ENCODE results near the gene ASIC4.

ASIC4 gene

DNA sequence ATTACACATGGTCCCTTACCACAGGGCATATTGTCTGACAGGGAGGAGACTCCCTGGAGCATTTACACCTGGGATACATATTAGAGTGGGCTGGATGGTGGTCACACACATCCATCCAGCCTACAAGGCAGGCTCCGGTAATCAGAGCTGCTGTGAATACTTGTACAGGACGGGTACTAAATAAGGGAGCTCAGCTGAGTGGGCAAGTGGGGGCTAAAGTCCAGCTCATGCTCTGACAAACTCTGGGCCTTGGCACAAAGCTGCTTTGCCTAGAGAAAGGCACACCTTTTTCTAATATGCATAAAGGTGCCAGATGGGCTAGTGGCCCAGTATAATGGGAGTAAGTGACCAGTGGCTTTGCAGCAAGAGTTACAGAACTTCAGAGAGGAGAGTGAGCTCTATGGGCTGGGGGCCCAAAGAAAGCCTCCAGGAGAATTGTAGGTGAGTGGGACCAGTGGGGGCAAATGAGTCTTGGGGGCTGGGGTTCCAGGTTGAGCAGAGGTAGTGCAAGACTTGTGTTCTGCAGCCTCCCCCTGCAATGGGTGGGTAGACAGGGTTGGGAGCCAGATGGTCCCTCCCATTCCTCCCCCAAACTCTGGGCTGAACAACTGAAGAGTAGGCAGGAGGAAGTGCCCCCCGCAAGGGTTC, 31.1 kb downstream of the ASIC4 start:
- TF ChIP-seq, protein P1, sequence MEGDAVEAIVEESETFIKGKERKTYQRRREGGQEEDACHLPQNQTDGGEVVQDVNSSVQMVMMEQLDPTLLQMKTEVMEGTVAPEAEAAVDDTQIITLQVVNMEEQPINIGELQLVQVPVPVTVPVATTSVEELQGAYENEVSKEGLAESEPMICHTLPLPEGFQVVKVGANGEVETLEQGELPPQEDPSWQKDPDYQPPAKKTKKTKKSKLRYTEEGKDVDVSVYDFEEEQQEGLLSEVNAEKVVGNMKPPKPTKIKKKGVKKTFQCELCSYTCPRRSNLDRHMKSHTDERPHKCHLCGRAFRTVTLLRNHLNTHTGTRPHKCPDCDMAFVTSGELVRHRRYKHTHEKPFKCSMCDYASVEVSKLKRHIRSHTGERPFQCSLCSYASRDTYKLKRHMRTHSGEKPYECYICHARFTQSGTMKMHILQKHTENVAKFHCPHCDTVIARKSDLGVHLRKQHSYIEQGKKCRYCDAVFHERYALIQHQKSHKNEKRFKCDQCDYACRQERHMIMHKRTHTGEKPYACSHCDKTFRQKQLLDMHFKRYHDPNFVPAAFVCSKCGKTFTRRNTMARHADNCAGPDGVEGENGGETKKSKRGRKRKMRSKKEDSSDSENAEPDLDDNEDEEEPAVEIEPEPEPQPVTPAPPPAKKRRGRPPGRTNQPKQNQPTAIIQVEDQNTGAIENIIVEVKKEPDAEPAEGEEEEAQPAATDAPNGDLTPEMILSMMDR (IDR thresholded peaks at IDR 0.05; ENCODE audit: insufficient read depth, low read depth, low read length, missing control alignments) = no peak
- no peak overlapping the region for H3K4me3 ChIP-seq (ENCODE audit: low read depth, low read length)
- DNase-seq (ENCODE audit: low read depth) = no peak

DNA sequence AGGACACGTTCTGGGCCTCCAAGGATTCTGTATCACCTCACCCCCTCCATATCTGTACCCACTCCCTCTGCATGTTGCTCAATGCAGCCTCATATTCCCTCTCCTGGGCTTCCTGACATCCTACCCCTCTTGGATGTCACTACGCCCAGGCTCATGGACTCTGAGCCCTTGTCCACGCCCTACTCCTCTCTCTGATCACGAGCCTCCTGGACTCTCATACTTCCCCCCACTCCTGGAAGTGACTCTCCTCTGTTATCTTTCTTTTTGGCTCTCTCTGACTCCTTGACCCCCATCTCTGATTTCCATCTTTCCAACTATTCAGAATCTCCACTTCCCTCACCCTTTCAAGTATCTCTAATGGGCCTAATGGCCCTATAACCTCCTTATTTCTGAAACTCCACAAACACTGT, 31.7 kb downstream of the ASIC4 start:
- H3K4me3 ChIP-seq (ENCODE audit: low read depth, low read length) = no peak overlapping the region
- no peak for DNase-seq (ENCODE audit: low read depth)
- TF ChIP-seq, protein P1 (IDR thresholded peaks at IDR 0.05; ENCODE audit: insufficient read depth, low read depth, low read length, missing control alignments) = no peak

DNA sequence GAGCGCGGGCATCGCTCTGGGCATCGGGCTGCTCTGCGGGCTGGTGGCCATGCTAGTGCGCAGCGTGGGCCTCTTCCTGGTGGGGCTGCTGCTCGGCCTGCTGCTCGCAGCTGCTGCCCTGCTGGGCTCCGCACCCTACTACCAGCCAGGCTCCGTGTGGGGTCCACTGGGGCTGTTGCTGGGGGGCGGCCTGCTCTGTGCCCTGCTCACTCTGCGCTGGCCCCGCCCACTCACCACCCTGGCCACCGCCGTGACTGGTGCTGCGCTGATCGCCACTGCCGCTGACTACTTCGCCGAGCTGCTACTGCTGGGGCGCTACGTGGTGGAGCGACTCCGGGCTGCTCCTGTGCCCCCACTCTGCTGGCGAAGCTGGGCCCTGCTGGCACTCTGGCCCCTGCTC, 33.3 kb downstream of the ASIC4 start:
- TF ChIP-seq, protein P1 (IDR thresholded peaks at IDR 0.05; ENCODE audit: insufficient read depth, low read depth, low read length, missing control alignments) = no peak
- no peak for DNase-seq (ENCODE audit: low read depth)
- no peak overlapping the region for H3K4me3 ChIP-seq (ENCODE audit: low read depth, low read length)

DNA sequence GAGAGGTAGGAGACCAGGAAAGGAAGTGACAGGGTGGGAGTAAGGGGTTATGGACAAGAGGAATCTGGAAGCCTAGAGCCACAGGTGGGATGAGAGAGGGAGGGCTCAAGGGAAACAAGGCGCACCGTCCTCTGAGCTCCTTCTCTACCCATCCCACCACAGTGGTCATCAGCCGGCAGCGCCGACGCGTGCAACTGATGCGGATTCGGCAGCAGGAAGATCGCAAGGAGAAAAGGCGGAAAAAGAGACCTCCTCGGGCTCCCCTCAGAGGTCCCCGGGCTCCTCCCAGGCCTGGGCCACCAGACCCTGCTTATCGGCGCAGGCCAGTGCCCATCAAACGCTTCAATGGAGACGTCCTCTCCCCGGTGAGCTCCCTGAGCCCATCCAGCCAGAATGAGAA, 34.7 kb downstream of the ASIC4 start:
- no peak for DNase-seq (ENCODE audit: low read depth)
- H3K4me3 ChIP-seq (ENCODE audit: low read depth, low read length) = no peak overlapping the region
- TF ChIP-seq, protein P1 (IDR thresholded peaks at IDR 0.05; ENCODE audit: insufficient read depth, low read depth, low read length, missing control alignments) = no peak

DNA sequence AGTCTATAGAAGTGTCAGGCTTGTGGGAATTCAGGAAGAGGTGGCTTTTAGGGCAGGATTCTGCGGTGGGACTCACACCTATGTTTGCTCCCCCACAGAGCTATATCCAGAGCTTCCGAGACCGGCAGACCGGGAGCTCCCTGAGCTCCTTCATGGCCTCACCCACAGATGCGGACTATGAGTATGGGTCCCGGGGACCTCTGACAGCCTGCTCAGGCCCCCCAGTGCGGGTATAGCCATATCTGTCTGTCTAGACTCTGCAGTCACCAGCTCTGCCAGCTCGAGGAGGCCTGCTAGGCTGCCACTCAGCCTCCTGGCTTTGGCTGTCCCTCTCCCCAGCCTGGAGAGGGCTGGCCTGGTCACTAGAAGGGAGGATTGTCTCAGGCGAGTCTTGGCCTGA, 35.3 kb downstream of the ASIC4 start:
- TF ChIP-seq, protein P1 (IDR thresholded peaks at IDR 0.05; ENCODE audit: insufficient read depth, low read depth, low read length, missing control alignments) = no peak

DNA sequence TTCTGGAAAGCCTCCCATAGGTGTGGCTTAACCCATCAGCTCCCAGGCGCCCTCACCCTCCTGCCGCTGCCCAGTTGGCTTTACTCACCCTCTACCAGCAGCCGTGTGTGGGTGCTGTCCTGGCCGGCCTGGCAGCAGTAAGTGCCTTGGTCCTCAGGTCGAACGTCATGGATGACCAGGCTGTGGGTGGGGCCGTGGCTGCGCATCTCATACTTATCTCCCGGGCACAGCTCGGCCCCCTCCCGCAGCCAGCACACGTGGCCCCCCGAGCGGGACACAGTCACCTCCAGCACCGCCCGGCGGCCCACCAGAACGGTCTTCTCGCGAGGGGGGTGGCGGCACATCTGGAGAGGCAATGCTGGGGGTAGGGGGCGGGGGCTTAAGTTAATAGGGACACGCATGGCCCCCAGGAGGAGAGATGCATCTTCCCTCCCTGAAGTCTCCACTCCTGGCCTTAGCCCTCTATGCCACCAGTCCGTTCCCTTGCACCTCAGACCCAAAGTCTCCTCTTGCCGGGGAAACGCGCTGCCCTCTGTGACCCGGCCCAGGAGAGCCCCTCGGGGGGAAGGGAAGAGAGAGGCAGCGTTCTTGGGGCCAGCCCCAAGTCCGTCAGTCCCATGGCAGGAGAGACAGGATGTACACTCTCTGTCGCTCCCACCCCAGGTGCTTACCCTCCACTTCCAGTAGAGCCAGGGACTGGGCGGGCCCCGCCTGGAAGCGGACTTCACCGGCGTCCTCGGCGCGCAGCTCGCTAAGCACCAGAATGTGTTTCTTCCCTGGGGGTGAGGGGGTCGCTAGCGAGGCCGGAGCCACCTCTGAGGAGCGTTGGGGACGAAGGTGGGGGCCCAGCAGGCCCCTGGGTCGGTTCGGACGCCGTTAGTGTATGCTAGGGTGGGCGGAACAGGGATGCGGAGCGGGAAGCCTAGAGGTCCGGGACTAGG, 37.4 kb downstream of the ASIC4 start:
- DNase-seq (ENCODE audit: low read depth) = no peak
- H3K4me3 ChIP-seq (ENCODE audit: low read depth, low read length) = peak overlapping the region; percentile 45; the same call in 1 of the 2 replicates
- TF ChIP-seq, protein P1 (IDR thresholded peaks at IDR 0.05; ENCODE audit: insufficient read depth, low read depth, low read length, missing control alignments) = no peak

More for the DNA sequence above, 35.3 kb downstream of the ASIC4 start:
- H3K4me3 ChIP-seq (ENCODE audit: low read depth, low read length) = no peak overlapping the region
- DNase-seq (ENCODE audit: low read depth) = no peak

Data from GM12865 (cell line).